GM18873 (cell line): Measurements from ENCODE around the gene PTPRN2.
"Not testable (repeated sequence)": the region's sequence is repeated elsewhere in the genome, so short reads cannot be mapped to it uniquely, and the experiment has no call there.

Experiments
- ATAC-seq: cut with Tn5 transposase; IDR thresholded peaks from one replicate; pipeline ENCODE4 v1.9.1; 2021; ENCODE audit warnings: mild to moderate bottlenecking, moderate library complexity, moderate number of reproducible peaks; ENCODE audit not compliant: unreplicated experiment, low FRiP score

Gene PTPRN2

DNA sequence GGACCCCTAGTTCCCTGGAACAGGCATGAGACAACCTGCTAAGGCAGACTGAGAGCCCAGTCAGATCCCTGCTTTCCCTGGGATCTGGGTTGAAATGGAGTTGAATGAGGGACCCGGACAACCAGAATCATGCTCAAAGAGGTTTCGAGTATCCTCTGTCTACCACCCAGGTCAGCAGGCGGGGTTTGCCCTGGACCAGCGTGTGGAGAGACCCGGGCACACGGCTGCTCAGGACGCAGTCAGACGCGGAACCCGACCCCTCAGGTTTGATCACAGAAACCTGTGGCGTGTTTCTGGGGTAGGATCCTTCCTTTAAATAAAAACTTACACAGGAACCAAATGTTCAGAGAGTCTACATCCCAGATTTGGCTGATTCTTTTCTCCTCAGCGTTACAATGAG, 330.6 kb downstream of the PTPRN2 start:
- no peak for ATAC-seq

DNA sequence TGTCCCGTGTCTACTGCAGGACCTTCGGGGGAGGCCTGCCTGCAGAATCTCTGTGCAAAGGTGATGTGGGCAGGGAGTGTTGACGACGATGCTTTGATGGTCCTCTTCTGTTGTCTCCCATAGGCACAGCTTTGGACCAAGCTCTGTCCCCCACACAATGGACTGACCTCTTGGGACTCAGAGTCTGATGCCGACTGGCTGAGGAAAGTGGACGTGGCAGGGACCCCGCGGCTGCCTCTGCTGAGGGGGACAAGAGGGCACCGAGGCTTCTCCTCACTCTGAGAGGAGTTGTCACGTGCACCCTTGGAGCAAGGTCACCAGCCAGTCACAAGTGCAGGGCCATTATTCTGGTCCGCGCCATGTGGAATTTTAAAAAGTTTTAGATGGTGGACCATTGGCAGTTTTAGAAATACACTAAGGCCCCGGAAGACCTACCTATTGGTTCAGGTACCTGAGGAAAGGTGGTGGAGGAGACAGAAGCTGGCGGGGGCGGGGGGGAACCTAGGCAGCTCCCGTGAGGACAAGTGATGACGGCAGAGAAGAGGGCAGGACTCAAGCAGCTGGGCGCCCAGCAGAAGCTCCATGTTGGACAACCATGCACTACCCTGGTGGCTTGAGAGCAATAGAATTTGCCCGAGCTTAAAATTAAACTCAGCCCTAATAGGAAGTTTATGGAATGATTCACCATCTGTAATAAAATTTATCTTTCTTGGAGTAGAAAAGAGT, 331.4 kb downstream of the PTPRN2 start:
- no peak for ATAC-seq

GRCh38 chr7:158255558-158255957, 332.1 kb downstream of the PTPRN2 start:
- ATAC-seq, result no peak

- ATAC-seq, result no peak
These were observed 332.5 kb downstream of the PTPRN2 start for GRCh38 chr7:158255156-158255555.

GRCh38 chr7:158253670-158254045, 334.0 kb downstream of the PTPRN2 start:
- not testable (repeated sequence) for ATAC-seq

DNA sequence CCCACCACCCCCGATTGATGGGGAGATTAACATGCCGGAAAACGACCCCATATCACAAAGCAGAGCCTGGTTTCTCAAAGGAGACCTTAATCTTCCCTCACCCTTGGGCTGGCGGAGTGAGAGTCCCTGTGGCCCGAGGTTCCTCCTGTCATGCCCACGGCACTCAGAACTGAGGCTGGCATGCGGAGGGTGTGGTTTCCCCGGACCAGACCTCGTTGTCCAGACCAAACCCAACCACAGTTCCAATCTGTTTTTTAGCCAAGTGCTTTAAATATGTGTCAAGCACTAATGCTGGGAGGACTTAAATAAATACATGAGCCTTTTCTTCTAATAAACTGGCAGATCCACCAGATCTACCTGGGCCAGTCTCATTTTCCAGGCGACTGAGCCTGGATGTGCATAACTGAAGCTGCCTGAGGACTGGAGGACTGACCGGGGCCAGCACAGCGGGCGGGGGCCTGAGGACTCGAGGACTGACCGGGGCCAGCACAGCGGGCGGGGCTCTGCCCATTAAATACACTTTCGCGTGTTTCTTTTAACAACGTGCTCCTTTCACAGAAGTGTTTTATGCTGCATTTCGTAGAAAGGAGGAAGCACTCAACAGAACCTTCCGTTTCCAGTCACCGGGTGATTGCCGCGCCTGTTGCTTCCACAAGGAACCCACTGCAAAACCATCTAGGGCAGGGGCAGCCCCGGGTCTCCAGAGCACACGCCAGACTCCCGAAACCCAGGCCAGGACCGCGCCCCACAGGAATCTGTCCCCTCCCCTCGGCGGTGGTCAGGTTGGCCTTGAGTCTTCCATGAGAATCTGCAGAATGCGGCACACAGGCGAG, 334.6 kb downstream of the PTPRN2 start:
- no peak for ATAC-seq

DNA sequence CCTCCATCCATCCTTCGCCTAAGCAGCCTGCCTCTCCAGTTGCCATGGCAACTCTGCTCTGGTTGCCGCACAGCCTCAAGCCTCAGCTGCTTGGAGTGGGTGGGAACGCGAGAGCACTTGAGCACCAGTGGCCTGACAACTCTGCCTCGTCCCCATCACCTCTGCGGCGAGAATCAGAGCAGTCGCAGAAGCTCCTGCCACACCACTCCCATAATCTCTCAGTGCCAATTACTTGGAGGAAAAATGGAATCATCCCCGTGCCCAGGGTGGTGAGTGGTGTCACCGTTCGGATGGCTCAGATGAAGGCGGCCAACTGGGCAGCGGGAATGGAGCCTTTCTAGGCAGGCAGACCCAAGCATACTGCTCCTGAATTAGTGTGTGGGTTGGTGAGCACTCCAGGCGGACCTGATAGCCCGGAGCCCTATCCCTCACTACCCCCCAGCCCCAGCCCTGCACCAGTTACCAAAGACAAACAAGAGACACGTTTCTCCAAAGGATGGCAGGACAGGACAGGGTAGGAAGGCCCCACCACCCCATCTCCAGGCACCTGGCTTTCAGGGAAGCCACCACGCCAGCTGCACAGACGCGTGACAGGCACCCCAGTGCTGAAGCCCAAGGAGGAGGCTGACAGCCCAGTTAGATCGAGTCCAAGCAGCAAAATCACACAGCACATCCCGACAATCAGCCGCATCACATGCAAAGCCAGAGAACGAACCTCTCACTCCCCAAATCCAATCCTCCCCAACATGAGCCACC, 335.4 kb downstream of the PTPRN2 start:
- no peak for ATAC-seq

DNA sequence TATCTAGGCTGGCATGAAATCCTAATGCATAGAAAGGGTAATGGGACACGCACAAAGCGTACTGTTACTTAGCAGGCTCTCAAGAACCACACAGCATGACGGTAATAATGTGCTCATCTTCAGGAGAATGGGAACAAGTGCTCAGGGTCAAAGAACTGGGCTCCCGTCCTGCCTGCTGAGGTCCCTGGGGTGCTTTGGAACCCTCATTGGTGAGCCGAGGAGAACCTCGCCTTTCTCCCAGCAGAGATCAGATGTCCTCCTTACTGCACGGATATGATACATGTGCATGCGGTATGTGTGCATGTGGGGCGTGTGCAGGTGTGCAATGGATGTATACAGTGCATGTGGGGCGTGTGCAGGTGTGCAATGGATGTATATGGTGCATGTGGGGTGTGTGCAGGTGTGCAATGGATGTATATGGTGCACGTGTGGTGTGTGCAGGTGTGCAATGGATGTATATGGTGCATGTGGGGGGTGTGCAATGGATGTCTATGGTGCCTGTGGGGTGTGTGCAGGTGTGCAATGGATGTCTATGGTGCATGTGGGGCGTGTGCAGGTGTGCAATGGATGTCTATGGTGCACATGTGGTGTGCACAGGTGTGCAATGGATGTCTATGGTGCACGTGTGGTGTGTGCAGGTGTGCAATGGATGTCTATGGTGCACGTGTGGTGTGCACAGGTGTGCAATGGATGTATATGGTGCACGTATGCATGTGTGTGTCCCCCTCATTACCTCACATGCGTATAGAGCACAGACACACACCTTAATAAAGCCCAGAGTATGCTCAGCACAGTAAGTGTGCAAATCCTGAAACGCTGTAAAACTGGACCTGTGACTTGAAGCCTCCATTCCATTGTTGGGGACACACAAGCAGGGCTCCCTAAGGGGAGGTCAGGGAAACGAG, 336.3 kb downstream of the PTPRN2 start:
- ATAC-seq, result no peak

GRCh38 chr7:158249692-158250091, 337.9 kb downstream of the PTPRN2 start:
- ATAC-seq, result no peak

DNA sequence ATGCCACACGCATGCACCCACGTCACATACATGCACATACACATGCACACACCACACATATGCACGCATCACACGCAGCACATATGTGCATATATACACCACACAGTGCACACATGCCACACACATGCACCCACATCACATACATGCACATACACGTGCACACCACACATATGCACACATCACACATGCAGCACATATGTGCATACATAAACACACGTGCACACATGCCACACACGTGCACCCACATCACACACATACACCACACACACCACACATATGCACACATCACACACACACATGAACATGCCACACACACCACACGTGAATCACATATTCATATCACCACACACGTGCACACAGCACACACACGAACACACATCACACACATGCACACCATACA, 338.8 kb downstream of the PTPRN2 start:
- ATAC-seq, result no peak

DNA sequence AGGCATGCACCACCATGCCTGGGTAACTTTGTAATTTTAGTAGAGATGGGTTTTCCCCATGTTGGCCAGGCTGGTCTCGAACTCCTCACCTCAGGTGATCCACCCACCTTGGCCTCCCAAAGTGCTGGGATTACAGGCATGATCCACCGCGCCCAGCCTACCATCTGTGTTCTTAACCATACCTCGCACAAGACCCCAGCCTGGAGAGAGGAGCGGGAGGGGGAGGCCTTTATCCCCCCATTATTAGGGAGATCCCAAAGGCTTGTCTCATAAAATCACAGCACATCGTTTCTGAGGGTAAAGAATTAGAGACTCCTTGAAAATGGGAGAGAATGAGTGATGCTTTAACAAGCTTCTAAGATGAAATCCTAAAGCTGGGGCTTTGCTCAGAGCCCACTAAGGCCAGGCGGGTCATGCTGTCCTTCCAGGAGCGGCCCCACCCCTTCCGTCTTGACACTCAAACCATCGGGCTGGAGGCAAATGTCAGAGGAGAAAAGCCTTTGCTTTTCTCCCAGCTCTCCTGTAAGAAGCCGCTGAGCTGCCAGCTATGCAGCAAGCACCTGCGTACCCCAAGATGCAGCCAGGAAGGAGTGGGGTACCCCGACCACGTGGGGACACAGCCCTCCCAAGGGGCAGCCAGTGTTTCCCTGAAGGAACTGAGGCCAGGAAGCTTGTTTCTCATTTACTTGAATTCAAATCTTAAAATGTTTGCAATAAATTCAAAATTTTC, 339.7 kb downstream of the PTPRN2 start:
- ATAC-seq, result no peak

DNA sequence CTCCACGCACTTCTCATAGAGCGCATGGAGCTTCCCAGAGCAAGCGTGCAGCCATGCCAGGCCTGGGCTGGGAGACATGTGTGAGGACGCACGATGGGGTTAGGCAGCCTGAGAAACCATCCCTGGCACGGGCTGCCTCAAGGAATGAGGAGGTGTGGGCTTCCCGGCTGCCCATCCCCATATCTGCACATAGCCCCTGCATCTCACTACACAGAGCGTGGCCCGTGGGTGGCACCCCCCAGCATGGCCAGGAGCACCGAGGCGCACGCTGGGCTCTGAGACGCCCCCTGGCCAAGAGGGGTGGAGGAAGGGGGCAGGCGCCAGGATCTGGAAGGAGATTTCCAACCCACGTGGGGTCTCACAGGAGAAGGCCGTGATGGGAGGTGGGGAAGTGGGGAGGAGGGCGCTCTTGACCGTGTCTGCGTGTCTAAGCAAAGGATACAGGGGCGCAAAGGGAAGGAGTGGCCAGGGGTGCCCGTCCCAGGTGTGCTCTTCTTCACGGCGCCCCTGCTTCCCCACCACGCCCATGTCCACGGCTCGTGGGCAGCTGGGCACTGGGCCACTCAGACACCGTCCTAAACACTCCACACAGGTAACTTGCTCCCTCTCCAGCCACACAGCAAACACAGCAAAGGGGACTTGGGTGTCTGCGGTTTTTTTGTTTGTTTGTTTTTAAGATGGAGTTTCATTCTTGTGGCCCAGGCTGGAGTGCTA, 340.5 kb downstream of the PTPRN2 start:
- no peak for ATAC-seq

DNA sequence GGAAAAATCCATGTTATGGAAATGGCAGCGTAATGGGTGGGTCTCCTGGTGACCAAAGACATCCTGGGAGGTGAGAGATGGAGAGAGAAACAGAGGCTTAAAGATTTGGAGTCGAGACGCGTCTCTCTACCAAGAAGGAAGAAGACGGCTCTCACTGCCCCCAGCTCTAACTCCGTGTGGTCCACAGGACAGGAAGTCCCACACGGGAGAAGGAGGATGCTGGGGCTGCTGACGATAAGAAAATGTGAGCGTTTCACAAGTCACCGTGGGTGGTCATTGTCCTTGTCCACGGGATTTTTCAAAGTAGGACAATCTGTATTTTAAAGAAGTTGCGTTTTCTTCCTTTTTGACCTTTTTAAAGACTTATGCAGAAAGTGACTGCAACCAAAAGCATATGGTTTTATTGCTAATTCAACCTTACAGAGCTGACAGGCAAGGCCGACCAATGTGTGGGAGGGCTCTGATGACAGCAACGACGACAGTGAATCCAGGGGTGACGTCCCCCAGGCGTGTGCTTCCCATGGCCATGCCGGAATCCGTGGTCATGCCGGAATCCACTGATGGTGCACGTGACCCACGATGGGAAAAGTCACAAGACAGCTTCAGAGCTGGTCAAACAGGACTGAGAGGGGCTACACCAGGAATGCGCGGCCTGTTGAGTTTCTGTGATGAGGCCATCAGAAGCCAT, 341.2 kb downstream of the PTPRN2 start:
- no peak for ATAC-seq

DNA sequence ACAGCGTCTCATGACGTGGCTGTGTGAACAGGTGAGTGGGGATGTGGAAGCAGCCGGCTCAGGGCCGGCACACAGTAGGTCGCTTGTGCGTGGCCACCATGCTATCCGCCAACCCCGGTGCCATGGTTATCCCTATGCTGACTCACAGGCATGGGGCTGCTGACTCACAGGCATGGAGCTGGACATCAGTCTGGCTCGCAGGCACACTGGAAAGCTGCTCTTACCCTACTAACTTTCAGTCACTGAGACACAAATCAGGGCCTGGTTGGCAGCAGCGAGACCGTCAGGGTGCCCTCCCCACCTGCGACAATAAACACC, 341.9 kb downstream of the PTPRN2 start:
- ATAC-seq, result no peak

DNA sequence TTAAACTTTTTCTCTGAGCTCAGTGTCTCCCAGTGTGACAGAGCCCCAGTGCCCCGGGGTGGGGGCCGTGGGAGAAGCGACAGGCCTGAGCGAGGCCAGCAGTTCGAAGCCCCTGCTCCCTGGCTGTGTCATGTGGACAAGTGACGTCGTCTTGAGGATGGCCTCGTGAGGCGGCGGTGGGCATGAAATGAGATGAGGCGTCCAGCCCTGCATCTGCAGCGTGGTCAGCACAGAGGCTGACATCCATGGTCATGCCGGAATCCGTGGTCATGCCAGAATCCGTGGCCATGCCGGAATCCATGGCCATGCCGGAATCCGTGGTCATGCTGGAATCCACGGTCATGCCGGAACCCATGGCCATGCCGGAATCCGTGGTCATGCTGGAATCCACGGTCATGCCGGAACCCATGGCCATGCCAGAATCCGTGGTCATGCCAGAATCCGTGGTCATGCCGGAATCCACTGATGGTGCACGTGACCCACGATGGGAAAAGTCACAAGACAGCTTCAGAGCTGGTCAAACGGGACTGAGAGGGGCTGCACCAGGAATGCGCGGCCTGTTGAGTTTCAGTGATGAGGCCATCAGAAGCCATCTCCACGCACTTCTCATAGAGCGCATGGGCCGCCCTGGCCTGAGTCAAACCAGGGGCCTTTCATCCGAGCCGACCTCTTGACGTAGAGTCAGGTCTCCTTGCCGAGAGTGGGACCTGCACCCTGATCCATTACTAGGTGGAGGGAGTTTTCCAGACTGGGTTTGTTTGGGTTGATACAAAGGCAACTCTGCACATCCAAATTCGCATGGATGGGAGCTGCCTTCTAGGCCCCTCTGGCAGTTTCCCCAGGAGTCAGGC, 342.5 kb downstream of the PTPRN2 start:
- no peak for ATAC-seq

GRCh38 chr7:158244430-158244829, 343.2 kb downstream of the PTPRN2 start:
- no peak for ATAC-seq

- no peak for ATAC-seq
These were observed 345.7 kb downstream of the PTPRN2 start for GRCh38 chr7:158241919-158242318.

DNA sequence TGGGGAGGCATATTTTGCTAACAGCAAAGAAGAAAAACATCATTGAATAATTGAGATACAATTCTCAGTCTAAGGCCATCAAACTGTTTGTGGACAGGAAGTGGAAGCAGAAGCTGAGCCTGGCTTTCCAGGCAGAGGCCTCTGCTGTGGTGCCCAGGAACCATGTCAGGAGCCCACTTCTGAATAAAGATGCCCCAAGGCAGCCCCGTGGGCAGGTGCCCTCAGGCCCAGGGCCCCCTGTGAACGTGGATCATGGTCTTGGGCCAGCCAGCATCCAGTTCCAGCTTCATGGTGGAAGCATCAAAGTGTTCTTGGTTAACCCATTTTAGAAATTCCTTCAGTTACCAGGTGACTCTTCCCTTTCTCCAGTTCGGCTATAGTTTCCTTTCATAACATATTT, 346.8 kb downstream of the PTPRN2 start:
- no peak for ATAC-seq
